NCI-H69 (cell line): Measurements from ENCODE around the gene CREB5.

ENCODE experiments used
- DNase-seq: peaks from one replicate; lab custom pipeline; 2025; lab: John Stamatoyannopoulos, UW

Gene CREB5

DNA sequence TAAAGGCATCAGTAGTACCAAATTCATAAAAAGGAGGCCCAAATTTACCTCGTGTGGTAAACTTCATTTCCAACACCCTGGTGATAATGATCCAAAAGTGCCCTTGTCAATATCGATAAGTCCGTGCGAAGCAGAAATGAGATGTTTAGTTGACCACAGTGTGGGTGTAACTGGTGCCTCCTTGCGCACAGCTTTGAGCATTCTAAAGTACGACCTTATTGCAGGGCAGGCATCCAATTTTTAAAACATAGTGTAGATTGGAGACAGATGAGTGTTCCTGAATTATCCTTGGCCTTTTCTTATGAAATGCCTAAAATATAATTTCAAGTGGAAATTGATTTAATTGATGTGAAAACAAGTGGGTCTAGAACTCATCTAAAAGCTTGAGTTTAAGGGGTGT is 297.4 kb downstream of the CREB5 start:
- DNase-seq: no peak

GRCh38 chr7:28711114-28711513 is 298.8 kb downstream of the CREB5 start:
- no peak for DNase-seq

DNA sequence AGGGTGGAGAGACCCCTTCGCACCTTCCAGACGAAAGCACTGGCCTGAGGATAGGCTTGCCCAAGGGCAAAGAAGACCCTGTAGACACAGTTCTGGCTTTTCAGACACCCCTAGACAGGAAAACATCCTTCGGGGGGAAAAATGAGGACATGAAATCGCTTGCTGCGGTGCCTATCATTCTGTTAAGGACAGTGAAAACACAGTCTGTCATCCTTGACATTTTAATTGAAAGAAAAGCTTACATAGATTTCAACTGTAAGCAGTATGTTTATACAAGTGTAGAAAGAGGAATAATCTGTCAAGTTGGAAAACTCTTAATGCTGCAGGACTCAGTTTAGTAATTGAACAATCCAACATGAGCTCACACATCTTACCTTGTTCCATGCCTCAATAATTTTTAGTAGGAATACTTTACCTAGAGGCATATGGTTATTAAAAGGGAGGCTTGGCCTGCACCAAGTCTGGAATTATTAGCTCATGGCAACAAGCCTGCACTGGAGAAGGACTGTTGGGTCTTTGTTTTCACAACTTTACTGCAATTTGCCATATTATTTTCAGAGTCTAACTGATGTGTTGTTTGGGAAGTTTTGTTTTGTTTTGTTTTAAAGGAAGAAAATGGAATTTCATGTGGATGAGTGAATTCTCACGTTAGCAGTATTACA is 302.3 kb downstream of the CREB5 start:
- no peak for DNase-seq

DNA sequence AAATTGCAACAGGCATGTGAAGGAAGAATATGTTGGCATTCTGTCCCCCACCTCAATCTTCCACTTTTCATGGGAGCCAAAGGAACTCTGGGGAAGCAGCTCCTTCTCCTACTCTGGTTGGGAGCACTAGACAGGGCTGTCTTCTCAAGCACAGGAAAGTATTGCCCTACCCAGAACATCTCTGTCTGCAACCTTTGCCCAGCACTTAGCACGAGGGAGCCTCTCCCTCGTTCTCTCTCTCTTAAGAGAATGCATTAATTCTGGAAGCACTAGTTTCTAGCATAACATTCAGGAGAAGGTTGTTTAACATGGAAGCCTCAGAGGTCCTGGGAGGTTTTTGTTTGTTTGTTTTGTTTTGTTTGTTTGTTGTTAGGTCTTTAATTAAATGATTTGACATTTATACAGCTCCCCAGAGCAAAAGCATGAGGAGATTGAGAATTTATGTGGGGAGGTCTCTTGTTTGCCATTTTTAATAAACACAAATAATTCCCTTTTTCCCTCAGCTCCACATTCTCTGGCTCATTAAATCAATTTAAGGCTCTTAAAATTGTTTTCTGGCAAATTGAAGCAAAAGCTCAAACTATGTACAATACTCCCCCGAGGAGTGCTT is 305.2 kb downstream of the CREB5 start:
- DNase-seq: no peak

DNA sequence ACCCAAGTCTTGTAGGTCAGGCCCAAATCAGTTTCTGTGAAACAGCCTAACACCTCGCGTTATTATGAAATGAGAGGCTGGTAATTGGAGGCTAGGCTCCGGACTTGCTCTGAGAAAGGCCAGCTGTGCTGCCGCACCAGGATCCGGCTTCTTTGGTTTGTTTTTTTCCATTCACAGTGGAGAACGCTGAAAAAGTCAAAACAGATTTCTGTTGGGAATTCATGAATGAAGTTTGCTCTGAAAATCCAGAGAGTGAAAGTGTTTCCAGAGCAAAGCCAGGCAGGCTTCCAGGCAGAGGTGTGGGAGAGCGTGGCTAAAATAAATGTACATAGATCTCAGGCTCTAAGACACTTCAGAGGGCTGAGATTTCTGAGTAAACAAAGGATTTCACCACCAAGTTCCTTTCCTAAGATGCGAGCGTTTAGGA is 305.8 kb downstream of the CREB5 start:
- no peak for DNase-seq

- no peak for DNase-seq
Observed at GRCh38 chr7:28718545-28718944, 306.2 kb downstream of the CREB5 start.

DNA sequence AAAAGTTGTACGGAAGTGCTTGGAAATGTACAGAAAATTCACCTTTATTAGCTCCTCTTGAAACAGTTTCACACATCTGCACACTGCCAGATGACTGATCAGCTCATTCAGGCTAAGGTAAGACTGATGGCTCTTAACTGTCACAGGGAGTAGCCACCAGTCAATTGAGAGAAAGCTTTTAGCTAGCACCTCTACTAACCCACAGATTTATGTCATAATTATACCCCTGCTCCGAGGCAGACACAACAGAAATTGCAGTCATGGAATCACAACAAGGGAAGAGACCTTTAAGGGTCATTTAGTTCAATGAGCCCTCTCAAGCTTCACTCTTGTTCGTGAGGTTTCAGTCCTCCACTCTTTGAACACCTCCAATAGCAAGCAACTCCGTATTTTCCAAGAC is 310.4 kb downstream of the CREB5 start:
- DNase-seq: peak; percentile 98

DNA sequence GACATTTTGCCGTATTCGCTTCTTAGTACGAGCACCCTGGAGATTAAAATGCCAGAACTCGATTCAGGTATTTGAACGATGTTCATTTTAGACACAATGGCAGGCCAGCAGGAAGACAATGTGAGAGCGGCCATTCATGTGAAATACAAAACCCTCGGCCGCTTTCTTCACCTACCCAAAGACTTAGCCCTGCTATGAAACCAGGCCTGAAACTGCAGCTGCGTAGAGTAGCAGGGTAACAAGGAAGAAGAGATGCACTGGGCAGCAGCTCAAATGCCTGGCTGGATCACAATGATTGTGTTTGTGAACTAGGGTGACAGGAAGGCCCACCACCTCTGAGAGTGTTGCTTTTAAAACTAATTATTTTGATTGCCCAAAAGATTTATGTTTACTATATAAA is 311.0 kb downstream of the CREB5 start:
- peak; percentile 71 for DNase-seq

DNA sequence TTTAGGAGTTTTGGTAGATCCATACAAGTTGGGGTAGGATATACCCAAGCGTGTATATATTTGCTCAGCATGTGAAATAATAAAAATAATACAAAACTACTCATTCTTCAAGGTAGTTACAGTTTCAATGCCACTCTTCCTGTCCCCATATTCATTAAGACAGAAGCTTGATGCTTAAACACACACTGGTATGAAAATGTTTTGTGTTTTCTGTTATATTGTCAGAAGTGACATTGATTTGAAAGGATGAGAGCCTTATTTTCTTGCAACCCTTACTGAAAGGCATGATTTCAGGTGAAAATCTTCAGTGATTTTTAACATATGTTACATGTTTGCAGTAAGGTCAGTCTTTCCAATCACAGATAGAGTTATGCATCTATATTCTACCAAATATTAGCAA is 312.2 kb downstream of the CREB5 start:
- no peak for DNase-seq

DNA sequence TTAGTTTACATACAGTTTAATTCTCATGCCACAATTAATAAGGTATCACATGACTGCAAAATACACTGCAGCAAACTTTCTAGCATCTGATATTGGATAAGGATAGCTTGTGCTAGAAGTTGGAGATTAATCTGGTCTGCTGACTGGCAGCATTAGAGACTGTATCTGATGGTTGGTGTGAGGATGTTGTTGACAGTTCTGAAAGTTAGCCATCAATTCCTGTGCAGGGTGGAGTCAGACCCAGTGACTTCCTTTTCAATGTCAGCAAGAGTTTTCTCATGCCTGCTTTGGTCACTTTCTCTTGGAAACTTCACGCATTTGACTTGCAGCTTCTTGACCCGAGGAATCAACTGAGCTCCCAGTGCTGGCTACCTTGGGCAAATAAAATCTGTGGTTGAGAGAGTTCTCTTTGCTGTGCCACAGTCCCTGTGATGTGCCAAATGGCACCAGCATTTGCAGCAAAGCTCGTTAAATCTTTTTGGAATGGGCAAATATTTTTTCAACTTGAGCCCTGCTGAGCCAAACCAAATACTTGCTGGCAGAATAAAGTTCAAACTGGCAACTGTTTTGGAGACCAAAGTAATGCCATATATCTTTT is 312.8 kb downstream of the CREB5 start:
- peak; percentile 36 for DNase-seq

- no peak for DNase-seq
Observed at GRCh38 chr7:28725911-28726310, 313.6 kb downstream of the CREB5 start.

DNA sequence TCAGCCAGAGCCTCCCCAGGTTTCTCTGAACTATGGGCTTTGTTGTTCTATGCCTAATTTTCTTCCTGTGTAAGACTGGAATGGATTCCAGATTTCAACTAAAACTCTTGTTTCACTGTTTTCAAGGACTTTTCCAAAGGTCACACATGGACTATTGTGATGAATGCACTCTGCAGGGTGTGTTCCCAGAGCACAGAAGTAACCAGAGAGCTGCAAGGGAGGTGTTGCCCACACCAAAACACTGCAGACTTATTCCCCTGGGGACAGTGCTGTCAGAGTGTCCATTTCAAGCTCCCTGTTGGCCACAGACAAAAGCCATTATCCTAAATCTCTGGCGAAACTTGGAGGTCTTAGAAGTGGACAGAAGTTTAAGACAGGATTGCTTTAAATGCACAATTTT is 314.2 kb downstream of the CREB5 start:
- peak; percentile 90 for DNase-seq

- DNase-seq: peak; percentile 99
Observed at GRCh38 chr7:28729281-28729680, 317.0 kb downstream of the CREB5 start.

DNA sequence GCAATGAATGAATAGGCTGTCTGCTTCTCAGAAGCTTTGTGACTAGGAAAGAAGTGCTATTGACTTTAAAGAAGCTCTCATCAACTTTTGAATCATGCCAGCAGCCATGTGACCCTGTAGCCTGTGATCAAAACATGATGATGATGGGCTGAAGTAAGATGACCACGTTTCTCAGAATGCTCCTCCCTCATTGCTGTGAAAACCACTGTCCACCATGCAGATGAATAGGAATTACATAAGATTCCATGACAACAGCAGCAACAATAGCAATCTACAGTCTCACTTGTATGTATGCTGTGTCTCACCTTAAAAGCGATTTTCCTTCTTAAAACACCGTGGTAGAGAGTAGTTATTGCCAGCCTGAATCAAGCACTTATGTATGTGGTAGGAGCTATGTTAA is 317.4 kb downstream of the CREB5 start:
- peak; percentile 80 for DNase-seq

DNA sequence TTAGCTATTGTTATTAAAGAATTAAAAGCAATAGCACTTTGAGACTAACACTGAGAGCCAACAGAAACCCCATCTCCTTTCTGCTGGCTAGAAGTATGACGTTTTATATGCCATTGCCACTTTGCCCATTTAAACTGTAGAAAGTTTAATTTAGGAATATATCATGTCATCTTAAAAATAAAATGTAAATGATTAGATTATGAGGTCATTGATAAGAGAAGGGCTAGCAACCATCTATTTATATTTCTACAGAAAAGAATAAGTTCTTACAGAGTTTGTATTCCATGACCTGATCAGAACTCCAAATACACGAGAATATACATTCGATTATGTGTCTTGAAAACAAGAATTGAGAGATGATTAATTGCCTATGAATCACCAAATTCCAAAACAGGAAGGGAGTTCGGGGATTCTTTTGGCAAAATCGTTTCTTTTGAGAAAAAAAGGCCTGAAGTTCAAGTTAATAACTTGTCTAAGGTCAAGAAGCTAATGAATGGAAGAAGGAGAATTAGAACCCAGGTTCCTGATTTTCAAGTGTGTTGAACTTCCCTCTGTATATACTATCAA is 318.9 kb downstream of the CREB5 start:
- no peak for DNase-seq

GRCh38 chr7:28732071-28732869 is 320.0 kb downstream of the CREB5 start:
- peak; percentile 70 for DNase-seq

GRCh38 chr7:28733035-28733434 is 320.7 kb downstream of the CREB5 start:
- DNase-seq: no peak

DNA sequence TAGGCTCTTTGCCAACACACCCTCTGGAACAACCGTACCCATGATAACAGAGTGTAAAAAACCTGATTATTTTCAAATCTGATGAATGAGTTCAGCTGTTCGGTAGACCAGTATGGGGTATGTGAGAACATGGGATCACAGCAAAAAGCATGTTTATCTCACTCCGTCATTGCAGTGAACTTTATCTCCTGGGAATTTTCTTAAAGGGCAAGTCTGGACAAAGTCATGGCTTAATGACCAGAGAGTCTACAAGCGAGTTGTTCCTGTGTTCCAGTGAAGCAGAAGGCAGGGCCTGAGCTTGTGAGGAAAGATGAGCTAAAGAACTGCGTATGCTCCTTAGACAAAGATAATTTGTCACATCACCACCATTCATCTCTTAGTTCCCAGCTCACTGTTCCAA is 326.1 kb downstream of the CREB5 start:
- DNase-seq: no peak

DNA sequence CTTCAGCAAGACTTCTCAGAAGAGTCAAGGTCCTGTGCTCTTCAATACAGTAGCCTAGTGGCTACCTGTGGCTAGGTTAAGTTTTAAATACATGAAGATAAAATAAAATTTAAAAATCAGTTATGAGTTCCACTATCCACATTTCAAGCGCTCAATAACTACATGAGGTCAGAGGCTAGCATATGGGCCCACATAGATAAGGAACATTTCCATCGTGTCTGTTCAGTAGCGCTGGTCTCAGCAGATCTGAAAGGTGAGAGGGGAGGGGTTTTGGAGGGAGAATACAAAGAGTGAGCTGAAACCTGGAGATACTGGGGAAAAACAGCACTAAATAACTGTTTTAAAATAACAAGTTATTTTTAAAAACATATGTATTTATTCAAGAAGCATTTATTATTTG is 326.8 kb downstream of the CREB5 start:
- DNase-seq: no peak

DNA sequence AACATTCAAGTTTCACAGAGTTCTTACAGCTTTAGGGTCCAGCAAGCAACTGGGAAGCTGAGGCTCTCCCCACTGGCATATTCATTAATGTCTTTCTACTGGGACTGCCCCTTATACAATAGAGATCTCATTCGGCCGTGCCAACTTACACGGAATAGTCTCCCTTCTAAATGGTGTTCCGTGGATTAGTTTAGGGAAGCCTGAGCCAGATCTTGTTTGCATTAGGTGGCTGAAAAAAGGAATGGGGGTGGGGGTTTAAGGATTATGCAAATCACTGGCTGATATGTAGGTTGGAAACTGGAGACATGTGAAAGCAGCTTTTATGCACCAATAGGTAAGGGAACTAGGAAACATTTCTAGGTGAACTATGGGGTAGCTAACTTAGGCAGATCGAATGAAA is 327.5 kb downstream of the CREB5 start:
- DNase-seq: peak; percentile 44

DNA sequence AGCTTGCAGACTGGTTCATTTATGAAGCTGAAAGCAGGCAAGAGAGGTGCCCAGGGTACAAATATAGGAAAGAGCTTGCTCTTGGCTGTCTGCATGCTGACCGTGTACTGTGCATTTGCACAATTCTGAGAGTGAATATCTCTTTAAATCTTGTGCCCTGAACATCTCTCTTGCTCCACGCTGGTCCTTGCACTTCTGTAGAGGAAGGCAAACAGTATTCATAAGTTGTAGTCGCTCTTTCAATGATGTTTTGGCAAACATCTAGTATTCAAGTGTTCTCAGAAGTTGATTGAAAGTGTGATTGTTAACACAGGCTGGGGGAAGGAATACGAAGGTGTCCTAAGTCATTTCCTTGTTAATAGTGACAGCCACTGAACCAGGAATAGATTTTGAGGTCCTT is 332.6 kb downstream of the CREB5 start:
- no peak for DNase-seq

- DNase-seq: no peak
Observed at GRCh38 chr7:28745351-28745750, 333.0 kb downstream of the CREB5 start.

GRCh38 chr7:28747404-28747803 is 335.1 kb downstream of the CREB5 start:
- peak; percentile 61 for DNase-seq
